NOMO-1 treated with DMSO at 0.1 percent for 48 hours (cell line): ENCODE data around the gene RBM47.
"Not testable (repeated sequence)": the region's sequence is repeated elsewhere in the genome, so short reads cannot be mapped to it uniquely, and the experiment has no call there.

Experiments
- DNase-seq: peaks from one replicate; lab custom pipeline; 2025; ENCODE audit not compliant: unreplicated experiment; lab: John Stamatoyannopoulos, UW

RBM47 gene

GRCh38 chr4:40564815-40565483 lies 64.7 kb downstream of the RBM47 start:
- DNase-seq: no peak

- peak; percentile 70 for DNase-seq
Observed at GRCh38 chr4:40564004-40564403, 65.7 kb downstream of the RBM47 start.

DNA sequence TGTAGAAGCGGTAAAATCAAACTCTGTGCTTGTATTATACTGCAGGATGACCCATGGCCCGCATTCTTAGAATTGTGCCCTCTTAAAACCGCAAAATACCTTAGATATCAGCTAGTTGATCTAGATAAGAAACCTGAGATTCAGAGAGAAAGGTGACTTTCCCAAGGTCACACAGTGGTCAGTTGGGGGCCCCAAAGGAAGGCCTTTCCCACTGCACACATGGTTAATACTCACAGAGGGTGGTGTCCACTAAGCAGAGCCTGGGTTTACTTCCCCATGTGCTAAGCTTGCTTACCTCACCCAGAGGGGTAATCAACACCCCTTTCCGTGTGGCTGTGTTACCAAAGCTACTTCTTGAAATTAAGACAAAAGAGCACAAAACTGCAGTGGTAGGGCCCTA lies 66.3 kb downstream of the RBM47 start:
- DNase-seq: peak; percentile 73

- DNase-seq: no peak
Observed at GRCh38 chr4:40562681-40563080, 67.0 kb downstream of the RBM47 start.

DNA sequence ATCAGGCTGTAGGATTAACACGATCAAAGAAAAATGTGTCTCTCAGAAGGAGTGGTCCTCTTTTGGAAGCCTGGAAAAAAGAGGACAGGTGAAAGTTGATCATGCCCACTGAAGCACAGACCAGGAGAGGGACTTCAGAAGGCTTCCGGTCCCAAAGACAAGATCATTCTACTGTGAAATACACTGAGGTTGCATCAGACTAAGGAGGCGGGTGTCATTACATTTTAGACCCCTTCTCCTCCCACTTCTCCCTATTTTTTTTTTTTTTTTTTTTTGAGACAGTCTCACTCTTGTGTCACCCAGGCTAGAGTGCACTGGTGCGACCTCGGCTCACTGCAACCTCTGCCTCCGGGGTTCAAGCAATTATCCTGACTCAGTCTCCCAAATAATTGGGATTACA lies 67.5 kb downstream of the RBM47 start:
- peak; percentile 76 for DNase-seq

DNA sequence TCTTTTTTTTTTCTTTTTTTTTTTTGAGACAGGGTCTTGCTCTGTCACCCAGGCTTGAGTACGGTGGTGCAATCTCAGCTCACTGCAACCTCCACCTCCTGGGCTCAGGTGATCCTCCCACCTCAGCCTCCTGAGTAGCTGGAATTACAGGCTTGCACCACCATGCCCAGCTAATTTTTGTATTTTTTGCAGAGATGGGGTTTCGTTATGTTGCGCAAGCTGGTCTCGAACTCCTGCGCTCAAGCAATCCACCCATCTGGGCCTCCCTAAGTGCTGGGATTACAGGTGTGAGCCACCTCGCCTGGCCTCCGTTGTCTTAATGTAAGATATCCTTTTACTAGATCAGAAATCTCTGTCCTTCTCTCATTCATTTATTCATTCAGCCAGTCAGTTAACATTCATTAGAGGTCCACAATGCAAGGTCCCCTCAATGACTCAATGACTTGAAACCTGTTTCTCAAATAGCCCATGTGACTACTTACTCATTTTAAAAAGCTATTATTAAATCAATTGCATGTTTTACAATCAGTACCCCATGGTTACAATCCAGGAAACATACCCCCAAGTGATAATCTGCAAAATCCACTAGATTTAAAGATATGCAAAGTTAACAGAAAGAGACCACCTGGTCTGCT lies 68.0 kb downstream of the RBM47 start:
- not testable (repeated sequence) for DNase-seq

- no peak for DNase-seq
Observed at GRCh38 chr4:40559585-40560465, 69.8 kb downstream of the RBM47 start.

DNA sequence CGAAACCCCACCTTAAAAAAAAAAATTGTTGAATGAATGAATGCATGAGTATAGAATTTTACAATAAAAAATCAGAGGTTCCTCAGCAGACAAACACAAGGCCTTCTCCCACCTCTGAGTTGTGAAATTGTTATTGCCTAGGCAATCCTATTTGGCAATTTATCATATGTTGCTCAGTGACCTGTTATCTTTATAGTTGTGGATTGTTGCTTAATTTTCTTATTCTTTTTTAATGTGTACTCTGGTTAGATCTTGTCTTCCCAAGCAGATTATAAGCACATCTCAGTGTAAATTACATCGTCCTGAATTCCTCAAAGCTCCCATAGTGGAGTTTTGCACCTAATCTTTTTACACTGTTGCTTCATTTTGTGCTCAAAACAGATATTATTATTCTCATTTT lies 71.9 kb downstream of the RBM47 start:
- DNase-seq: peak; percentile 50

DNA sequence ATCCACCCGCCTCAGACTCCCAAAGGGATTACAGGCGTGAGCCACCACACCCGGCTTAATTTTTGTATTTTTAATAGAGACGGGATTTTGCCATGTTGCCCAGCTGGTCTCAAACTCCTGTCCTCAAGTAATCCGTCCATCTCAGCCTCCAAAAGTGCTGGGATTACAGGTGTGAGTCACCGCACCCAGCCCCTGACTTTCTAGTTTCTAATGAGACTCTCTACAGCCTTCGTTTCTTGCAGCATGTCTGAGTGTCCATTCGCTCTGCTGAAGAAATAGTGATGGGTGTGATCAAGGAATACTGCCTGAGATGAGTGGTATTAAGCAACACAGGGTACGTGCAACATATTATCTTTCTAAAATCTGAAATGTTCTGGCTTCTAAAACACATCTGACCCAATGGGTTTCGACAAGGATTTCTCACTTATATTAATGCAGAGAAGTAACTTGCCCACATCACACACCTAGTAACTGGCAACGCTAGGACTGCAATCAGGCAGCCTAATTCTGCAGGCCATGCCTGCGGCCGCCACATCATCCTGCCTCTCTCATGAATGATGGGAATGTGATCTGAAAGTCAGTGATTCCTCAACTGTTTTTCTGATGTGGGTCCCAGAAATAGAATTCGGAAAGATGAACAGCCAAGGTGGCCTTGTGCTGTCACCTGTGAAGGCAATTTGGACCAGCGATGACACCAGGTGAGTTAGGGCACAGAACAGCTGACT lies 74.3 kb downstream of the RBM47 start:
- DNase-seq: no peak

- DNase-seq: not testable (repeated sequence)
Observed at GRCh38 chr4:40554641-40555040, 75.0 kb downstream of the RBM47 start.

- DNase-seq: peak; percentile 92
Observed at GRCh38 chr4:40553995-40554394, 75.7 kb downstream of the RBM47 start.

- no peak for DNase-seq
Observed at GRCh38 chr4:40552536-40552935, 77.1 kb downstream of the RBM47 start.

DNA sequence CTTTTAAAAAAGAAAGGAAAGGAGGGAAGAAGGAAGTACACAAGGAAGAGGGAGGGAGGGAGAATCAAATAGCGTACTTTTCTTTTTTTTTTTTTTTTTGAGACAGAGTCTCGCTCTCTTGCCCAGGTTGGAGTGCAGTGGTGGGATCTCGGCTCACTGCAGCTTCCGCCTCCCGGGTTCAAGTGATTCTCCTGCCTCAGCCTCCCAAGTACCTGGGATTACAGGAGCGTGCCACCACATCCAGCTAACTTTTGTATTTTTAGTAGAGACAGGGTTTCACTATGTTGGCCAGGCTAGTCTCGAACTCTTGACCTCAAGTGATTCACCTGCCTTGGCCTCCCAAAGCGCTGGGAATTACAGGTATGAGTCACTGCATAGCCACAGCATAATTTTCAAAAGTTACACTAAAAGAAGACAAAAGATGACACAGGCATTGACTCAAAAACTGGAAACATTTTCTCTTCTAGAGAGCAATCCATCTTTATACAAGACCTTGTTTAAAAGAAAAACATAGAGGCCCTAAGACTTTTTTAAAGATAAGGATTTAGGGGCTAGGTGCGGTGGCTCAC lies 78.0 kb downstream of the RBM47 start:
- not testable (repeated sequence) for DNase-seq

GRCh38 chr4:40550948-40551462 lies 78.7 kb downstream of the RBM47 start:
- DNase-seq: peak; percentile 77

GRCh38 chr4:40550196-40550595 lies 79.5 kb downstream of the RBM47 start:
- DNase-seq: no peak

DNA sequence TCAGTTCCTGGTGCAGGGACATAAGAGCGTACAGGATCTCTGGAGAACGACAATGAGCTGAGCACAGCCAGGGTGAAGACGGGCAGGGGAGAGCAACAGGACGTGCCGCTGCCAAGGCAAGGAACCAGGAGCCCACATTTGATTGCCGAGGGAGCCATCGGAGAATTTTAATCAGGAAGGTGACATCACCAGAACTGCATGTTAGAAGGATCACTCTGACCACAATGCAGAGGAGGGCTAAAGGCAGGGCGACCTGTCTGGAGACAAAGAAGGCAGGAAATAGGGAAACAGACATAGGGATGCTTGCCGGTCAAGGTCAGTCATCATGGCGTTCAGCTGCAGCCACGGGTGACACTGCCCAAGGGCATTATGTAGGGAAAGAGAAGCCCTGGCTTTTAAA lies 81.4 kb downstream of the RBM47 start:
- DNase-seq: no peak

GRCh38 chr4:40547789-40548132 lies 81.9 kb downstream of the RBM47 start:
- DNase-seq: no peak

DNA sequence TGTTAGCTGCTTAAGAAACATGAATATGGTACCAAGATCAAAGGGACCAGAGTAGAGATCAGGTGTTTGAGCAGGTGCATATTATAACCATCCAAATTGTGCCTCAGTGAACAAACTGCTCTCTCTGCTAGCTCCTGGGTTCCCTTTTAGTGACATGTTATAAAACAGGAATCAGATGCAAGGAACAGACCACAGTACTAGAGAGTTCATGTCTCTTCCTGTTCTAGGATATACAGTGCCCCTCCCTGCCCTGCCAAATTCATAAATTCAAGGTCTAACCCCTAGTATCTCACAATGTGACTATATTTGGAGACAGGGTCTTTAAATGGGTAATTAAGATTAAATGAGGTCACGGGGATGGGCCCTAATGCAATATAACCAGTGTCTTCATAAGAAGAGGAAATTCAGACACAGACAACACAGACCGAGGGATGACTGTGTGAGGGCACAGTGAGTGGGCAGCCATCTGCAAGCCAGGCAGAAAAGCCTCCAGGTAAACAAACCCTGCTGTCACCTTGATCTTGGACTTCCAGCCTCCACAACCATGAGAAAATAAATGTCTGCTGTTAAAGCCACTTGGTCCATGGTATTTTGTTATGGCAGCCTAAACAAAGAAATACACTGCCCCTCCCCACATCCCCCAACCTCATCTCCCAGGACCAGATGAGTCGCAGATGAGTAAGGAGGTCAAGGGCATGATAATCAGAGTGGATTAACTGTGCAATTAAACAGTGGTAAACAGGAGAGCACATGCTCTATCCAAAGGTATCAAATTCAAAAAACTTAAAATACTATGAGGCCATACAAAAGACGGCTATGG lies 82.5 kb downstream of the RBM47 start:
- no peak for DNase-seq

DNA sequence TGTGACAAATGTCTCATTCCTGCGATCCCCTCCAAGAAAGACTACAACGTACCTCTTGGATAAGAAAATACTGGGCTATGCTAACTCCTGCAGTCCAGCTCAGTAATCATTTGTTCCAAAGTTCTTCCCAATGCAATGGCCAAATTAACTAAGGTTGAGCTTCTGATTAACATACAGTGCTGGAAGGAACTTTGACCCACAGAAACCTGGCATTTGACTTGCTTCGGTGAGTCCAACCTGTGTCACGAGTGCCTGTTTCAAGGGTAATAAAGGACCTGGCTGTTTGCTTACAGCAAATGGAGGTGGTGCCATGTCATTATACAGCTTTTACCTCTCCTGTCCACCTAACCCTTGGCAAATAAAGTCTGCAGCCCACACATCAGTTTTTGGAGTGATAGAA lies 83.2 kb downstream of the RBM47 start:
- no peak for DNase-seq

- not testable (repeated sequence) for DNase-seq
Observed at GRCh38 chr4:40545487-40545886, 84.2 kb downstream of the RBM47 start.
